ENCODE data around the gene ZNF555. TPM values are rescaled to one million over a fixed set of nuclear protein-coding genes. Genes with fewer than 3 reads are reported as not detected.

Gene ZNF555
- total RNA-seq, 4 donors from 2014 or later, result 5.7 to 11.4 (median 6.6) TPM

- DNase-seq (ENCODE audit: low spot score in 2 of 2), result no peak
- Histone ChIP-seq H3K36me3 (peaks cover 0 to 67% (median 3%) of the 10 kb centered on the region in 3 donors), H3K4me3 (no peak overlapping the region), H3K27me3 (no peaks in the 10 kb centered on the region), H3K4me1 (peaks cover 0 to 18% (median 5%) of the 10 kb centered on the region in 4 donors), H3K27ac (no peak overlapping the region), H3K9me3 (peaks cover 0 to 37% (median 0%) of the 10 kb centered on the region in 4 donors)
- 80% methylated on average over 6 to 8 of the region's 8 CpGs for WGBS, 2 donors
- TF ChIP-seq POLR2A (IDR thresholded peaks at IDR 0.05), result no peak
- no peak for TF ChIP-seq CTCF (IDR thresholded peaks at IDR 0.05)
- TF ChIP-seq EP300 (IDR thresholded peaks at IDR 0.05), result no peak
Measured at GRCh38 chr19:2824129-2824528, 17.1 kb upstream of the ZNF555 start.

- TF ChIP-seq EP300 (IDR thresholded peaks at IDR 0.05), result no peak
- TF ChIP-seq CTCF (IDR thresholded peaks at IDR 0.05), result no peak
- TF ChIP-seq POLR2A (IDR thresholded peaks at IDR 0.05), result no peak
- peaks cover 0 to 66% (median 8%) of the 10 kb centered on the region in 4 donors for H3K9me3 ChIP-seq
- peaks cover 0 to 96% (median 3%) of the 10 kb centered on the region in 3 donors for H3K36me3 ChIP-seq
- H3K4me3 ChIP-seq, result no peak overlapping the region
- WGBS, 2 donors, result 97% methylated on average over 2 of the region's 2 CpGs
- H3K27me3 ChIP-seq, result no peaks in the 10 kb centered on the region
- DNase-seq (ENCODE audit: low spot score in 2 of 2), result no peak
- no peaks in the 10 kb centered on the region for H3K4me1 ChIP-seq
- no peak overlapping the region for H3K27ac ChIP-seq
Measured at GRCh38 chr19:2827022-2827421, 14.3 kb upstream of the ZNF555 start.

- DNase-seq (ENCODE audit: low spot score in 2 of 2), result no peak
- WGBS, 2 donors, result 91 to 92% methylated on average over 12 to 13 of the region's 13 CpGs
- peaks cover 0 to 75% (median 12%) of the 10 kb centered on the region in 4 donors for H3K9me3 ChIP-seq
- peaks cover 0 to 100% (median 10%) of the 10 kb centered on the region in 3 donors for H3K36me3 ChIP-seq
- no peaks in the 10 kb centered on the region for H3K4me1 ChIP-seq
- no peak overlapping the region for H3K27ac ChIP-seq
- H3K4me3 ChIP-seq, result no peak overlapping the region
- TF ChIP-seq POLR2A (IDR thresholded peaks at IDR 0.05) (no peak), CTCF (IDR thresholded peaks at IDR 0.05) (no peak), EP300 (IDR thresholded peaks at IDR 0.05) (no peak)
- no peaks in the 10 kb centered on the region for H3K27me3 ChIP-seq
Measured at GRCh38 chr19:2827840-2828489, 13.3 kb upstream of the ZNF555 start.

GRCh38 chr19:2834294-2834871 lies 6.9 kb upstream of the ZNF555 start:
- no peak overlapping the region for H3K4me3 ChIP-seq
- peaks cover 4 to 92% (median 23%) of the 10 kb centered on the region in 3 donors for H3K36me3 ChIP-seq
- no peak for TF ChIP-seq CTCF (IDR thresholded peaks at IDR 0.05)
- TF ChIP-seq POLR2A (IDR thresholded peaks at IDR 0.05), result no peak
- TF ChIP-seq EP300 (IDR thresholded peaks at IDR 0.05), result no peak
- H3K27ac ChIP-seq, result no peak overlapping the region
- peaks cover 0 to 100% (median 31%) of the 10 kb centered on the region in 4 donors for H3K9me3 ChIP-seq
- no peaks in the 10 kb centered on the region for H3K4me1 ChIP-seq
- no peak for DNase-seq (ENCODE audit: low spot score in 2 of 2)
- H3K27me3 ChIP-seq, result no peaks in the 10 kb centered on the region
- WGBS, 2 donors, result 97 to 98% methylated on average over 19 of the region's 19 CpGs

GRCh38 chr19:2837430-2837829 lies 3.8 kb upstream of the ZNF555 start:
- peaks cover 0 to 9% (median 6%) of the 10 kb centered on the region in 4 donors for H3K4me1 ChIP-seq
- H3K36me3 ChIP-seq, result peaks cover 4 to 61% (median 21%) of the 10 kb centered on the region in 3 donors
- peaks cover 0 to 78% (median 21%) of the 10 kb centered on the region in 4 donors for H3K9me3 ChIP-seq
- H3K27ac ChIP-seq, result no peak overlapping the region
- no peak overlapping the region for H3K4me3 ChIP-seq
- TF ChIP-seq CTCF (IDR thresholded peaks at IDR 0.05) (no peak), EP300 (IDR thresholded peaks at IDR 0.05) (no peak), POLR2A (IDR thresholded peaks at IDR 0.05) (no peak)
- DNase-seq (ENCODE audit: low spot score in 2 of 2), result no peak
- WGBS, 2 donors, result 88 to 100% methylated on average over 4 of the region's 4 CpGs
- no peaks in the 10 kb centered on the region for H3K27me3 ChIP-seq
